Measurements from ENCODE around the gene WDR75.
A peak's percentile ranks its signal among the peaks of the same experiment; 100 is the strongest.
"Not testable (repeated sequence)": the region's sequence is repeated elsewhere in the genome, so short reads cannot be mapped to it uniquely, and the experiment has no call there.

WDR75 gene

DNA sequence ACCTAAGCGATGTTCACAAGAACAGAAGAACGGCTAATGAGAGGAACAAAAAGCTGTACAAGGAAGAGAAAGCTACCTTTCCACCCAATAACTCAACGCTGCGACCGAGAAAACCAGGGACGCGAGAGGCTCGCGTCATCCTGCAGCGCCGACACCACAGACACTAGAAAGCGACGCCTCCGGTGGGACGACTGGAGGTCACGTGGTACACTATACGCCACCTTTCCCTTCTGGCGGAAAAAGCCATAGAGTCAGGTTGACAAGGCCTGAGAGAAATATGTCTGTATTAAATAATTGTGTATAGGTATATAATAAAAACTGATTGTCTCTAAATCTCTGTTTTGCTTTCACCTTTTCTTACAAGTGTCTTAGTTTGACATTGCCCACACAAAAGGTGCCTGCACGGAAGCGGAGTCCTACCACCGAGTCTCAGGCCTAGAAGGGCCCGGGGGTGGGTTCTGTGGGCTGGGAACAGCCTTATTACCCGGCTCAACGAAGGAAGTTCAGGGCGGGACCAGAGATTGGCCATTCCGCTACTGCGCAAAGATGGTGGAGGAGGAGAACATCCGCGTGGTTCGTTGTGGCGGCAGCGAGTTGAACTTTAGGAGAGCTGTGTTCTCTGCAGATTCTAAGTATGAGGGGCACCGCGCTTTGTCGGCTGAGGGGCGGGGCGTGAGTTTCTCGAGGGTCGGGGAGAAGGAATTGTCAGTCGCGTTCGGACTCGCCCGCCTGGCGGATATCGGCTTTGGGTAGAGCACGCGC, at the start of gene WDR75:
TSS of gene WDR75 (plus strand) at position 528 of the 762 bp plus-strand sequence. CDS start at position 547, 19 bp downstream.
- peak; percentile 93 for DNase-seq (ENCODE audit: low read depth)

- DNase-seq (ENCODE audit: low read depth): peak; percentile 92
These were observed 47.7 kb upstream of the WDR75 start for GRCh38 chr2:189393440-189394111.

DNA sequence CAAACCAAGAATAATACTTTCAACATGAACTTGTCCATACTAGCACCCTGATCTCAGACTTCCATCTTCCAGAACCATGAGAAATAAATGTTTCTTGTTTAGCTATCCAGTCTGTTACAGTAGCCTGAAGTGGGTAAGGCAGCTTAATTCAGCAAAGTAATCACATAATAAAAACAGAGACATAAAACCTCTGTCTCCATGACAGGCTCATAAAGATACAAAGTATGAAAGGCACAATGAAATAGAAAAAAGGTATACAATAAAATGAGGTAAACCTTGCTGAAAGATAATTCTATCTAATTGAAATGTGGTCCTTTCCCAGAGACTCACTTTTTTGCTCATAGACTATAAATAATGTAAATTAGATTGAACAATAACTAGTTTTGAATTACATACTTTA, 46.7 kb upstream of the WDR75 start:
- DNase-seq (ENCODE audit: low read depth): no peak

- DNase-seq (ENCODE audit: low read depth): peak; percentile 27
These were observed 38.3 kb upstream of the WDR75 start for GRCh38 chr2:189402932-189403331.

DNA sequence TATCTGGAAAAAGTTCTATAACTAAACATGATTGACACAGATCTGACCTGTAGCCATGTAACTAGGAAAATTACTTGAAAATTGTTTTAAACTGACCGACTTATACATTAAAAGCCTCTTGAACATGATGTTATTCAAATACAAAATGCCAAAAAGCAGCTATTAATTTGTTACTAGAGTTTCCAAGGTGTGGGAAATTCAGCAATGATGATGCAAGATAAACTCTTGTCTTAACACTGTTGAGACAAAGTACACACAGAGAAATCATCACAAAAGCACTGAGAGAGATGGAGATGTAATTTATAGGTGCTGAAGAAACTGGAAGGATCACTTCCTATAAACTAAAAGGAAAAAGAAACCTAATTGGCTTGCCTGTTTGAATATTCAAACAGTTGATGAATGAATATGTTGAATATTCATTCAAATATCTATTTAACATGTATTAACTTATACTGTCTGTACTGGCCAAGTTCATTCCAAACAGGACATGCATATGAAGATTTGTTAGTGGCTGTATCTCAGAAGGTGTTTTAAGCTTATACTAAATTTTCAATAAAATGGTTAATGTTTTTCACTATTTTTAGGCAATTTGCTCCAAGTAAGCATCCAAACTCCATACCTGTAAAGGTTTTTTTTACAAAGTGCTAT, 34.6 kb upstream of the WDR75 start:
- no peak for DNase-seq (ENCODE audit: low read depth)

DNA sequence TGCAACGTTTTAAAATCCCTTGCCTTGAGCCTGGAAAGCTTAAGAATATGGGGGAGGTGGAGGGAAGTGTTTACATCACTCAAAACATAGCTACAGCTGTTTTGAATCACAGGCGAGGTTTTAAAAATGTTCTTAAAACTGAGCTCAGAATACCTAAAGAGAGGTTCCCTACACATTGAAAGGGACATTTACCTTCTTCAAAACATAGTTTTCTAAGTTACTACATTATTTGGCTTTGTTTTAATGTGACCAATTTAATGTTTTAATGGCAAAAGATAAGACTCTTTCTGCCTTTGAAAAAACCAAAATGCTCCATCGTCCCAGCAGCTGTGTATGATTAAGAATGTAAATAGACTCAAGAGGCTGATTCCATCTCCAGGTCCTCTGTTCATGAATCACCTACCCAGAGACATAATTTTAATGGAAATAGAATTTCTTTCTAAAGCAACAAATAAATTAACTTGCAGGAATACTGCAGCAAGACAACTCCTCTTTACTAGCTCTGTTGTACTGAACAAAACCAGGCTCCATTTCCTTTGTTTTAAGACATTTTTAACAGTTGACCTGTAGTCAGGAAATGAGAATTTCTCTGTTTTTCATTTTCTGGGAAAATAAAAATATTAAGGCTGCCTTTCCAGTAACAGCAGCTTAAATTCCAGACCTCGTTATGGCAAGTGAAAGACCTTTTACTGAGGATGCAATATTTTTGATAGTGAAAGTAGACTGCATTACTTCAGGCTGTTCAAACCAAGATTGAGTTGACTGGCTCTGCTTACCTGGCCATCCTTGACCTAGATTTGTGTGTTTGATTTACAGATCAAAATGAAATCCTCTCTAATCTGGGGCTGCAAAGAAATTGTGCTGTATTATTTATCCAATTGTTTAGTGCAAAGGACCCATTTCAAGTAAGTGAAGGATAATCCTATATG, 33.7 kb upstream of the WDR75 start:
- DNase-seq (ENCODE audit: low read depth): peak; percentile 62

DNA sequence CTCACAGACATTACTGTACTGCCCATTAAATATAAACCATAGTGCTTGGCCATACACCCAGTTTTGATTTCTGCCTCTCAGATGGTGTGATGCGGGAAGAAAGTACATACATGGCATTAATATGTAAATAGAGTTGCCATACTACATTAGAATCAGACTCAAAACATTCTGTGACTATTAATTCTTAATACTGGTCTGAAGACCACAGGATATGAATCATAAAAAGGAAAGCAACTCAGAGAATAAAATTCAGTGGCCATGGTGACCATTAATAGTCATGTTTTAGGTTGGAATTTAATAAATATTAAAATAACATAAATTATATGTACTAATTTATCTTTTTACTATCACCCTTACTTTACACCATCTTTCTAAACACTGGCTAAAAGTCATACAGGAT, 33.0 kb upstream of the WDR75 start:
- DNase-seq (ENCODE audit: low read depth): no peak

DNA sequence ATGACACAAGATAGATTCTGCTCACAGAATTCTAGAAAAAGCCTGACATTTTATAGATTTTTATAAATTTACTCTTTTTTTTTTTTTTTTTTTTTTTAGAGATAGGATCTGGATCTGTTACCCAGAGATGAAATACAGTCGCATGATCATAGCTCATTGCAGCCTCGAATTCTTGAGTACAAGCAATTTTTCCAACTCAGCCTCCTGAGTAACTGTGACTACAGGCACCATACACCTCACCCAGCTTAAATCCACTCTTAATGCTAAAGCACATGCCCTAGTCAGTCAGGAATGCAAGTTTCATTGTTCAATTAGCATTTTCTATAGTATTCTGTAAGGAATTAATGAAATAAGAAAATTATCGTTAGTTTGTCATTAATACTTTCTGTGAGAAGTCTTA, 32.1 kb upstream of the WDR75 start:
- no peak for DNase-seq (ENCODE audit: low read depth)

DNA sequence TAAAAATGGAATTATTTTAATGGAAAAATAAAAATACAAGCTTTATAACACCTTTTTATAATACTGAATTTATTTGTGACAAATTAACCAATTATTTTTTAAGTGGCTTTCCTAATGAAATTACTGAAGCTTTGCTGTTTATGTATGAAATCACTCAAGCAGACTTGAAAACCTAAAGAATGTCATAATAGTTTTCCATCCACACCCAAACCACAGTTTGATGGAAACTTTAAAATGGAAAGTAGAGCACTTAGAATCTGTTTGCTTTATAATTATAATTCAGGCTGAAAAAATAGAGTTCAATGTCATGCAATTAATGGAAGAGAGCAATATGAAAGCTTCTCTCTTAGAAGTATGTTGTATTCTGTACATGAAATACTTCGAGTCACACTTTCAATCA, 31.6 kb upstream of the WDR75 start:
- no peak for DNase-seq (ENCODE audit: low read depth)

DNA sequence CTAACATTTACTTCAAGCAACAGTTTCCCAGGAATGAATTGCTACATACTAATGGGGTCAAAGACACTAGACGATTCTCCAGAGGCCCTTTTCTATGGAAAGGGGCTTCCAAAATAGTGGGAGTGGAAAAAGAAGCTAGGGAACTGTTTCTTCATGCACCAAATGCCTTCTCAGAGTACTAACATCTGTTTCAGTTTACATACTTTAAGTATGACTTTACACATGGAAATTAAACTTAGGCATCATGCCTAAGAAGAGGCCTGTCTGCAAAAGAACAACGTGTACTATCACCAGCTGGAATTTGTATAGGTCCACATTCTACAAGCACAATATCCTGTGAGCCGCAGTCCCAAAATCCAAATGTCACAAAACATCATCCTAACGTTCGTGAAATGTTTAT, 29.4 kb upstream of the WDR75 start:
- DNase-seq (ENCODE audit: low read depth): peak; percentile 79

- DNase-seq (ENCODE audit: low read depth): no peak
These were observed 28.8 kb upstream of the WDR75 start for GRCh38 chr2:189412330-189412953.

DNA sequence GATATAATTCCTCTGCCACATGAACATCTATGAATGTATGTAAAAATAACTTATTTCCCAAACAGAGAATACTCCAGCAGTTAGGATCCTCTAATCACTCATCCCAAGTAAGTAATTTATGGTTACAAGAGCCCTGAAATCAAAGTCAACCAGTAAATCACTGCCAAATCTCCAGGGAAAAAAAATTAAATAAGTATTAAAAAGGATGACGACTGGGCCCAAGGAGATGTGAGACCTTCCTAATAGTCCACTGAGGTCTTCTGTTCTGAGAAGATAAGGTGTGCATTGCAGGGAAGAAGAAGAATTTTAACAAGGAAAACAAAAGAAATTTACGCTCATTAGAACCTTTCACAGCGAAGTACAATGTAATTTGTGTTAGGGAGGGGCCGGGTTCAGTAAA, 28.0 kb upstream of the WDR75 start:
- no peak for DNase-seq (ENCODE audit: low read depth)

DNA sequence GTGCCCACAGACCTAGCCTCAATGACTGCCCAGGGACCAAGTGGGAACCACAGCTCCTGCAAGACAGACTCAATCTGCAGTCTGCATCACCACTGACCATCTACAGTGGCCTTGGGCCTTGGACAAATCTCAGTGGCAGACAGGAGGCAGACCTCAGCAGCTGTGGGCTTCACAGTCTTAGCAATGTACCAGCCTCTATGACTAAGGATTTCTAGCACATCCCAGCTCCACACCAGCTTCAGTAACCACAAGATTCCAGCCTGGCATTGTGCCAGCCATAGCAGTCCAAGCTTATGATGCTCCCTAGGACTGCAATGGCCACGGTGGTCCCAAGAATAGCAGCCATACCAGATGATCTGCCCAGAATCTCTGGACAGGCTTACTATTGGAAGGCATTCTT, 19.6 kb upstream of the WDR75 start:
- no peak for DNase-seq (ENCODE audit: low read depth)

- DNase-seq (ENCODE audit: low read depth): no peak
These were observed 16.3 kb upstream of the WDR75 start for GRCh38 chr2:189424961-189425360.

- no peak for DNase-seq (ENCODE audit: low read depth)
These were observed 15.6 kb upstream of the WDR75 start for GRCh38 chr2:189425676-189426075.

- no peak for DNase-seq (ENCODE audit: low read depth)
These were observed 14.4 kb upstream of the WDR75 start for GRCh38 chr2:189426886-189427285.

DNA sequence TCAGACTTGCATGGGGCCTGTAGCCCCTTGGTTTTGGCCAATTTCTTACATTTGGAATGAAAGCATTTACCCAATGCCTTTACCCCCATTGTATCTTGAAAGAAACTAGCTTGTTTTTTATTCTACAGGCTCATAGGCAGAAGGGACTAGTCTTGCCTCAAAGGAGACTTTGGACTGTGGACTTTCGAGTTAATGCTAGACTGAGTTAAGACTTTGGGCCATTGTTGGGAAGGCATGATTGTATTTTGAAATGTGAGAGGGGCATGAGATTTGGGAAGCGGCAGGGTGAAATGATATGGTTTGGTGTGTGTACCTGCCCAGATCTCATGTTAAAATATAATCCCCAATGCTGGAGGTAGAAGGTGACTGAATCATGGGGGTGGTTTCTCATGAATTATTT, 13.4 kb upstream of the WDR75 start:
- no peak for DNase-seq (ENCODE audit: low read depth)

- DNase-seq (ENCODE audit: low read depth): not testable (repeated sequence)
These were observed 10.8 kb upstream of the WDR75 start for GRCh38 chr2:189430448-189430847.

DNA sequence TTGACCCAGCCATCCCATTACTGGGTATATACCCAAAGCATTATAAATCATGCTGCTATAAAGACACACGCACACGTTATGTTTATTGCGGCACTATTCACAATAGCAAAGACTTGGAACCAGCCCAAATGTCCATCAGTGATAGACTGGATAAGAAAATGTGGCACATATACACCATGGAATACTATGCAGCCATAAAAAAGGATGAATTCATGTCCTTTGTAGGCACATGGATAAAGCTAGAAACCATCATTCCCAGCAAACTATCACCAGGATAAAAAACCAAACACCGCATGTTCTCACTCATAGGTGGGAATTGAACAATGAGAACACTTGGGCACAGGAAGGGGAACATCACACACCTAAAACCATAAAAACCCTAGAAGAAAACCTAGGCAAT, 5.5 kb upstream of the WDR75 start:
- not testable (repeated sequence) for DNase-seq (ENCODE audit: low read depth)

DNA sequence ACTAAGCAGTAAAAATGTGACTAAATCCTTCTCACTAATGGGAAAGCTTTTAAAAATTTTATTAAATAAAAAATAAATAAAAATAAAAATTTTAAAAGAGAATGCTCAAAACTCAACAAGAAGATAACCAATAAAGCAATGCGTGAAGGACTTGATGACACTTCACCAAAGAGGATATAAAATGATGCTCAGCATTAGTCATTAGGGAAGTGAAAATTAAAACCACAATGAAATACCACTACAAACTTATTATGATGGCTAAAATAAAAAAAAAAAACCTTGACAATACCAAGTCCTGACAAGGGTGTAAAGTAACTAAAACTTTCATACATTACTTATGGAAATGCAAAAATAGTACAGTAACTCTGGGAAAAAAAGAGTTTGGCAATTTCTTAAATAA, 3.3 kb upstream of the WDR75 start:
- no peak for DNase-seq (ENCODE audit: low read depth)

DNA sequence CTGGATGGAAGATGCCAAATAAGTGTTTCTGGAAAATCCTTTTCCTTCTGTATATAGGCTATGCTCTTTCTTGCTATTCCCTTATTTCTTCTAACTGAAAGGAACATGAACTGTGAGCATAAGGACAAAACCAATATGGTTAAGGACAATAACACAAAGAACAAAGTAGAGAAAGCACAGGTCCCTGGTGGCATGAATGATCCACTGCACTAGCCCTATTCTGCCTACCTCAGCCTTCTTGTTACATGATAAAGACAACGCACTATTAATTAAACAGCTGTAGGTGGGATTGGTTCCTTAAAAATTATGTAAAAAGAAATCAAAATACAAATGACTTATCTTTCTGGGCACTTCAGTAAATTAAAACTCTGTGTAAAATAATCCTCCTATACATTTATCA, 1.9 kb upstream of the WDR75 start:
- DNase-seq (ENCODE audit: low read depth): no peak

DNA sequence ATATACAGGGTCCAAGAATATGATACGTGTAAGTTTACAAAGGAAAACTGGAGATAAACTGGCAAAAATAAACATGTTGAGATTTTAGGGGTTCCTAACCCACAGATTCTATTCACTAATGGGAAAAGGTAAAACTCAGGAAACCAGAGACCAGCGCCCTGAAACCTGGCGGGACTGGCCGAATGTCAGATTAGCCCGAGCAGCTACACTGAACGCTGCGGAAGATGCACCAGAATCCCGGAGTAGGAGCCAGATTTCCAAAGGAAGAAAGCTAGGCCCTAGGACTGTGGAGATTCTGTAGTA, 679 bp upstream of the WDR75 start:
- DNase-seq (ENCODE audit: low read depth): no peak
